GM12878 (cell line): ENCODE measurements around the gene TECTA. TPM values are rescaled to one million over a fixed set of nuclear protein-coding genes. Genes with fewer than 3 reads are reported as not detected.

Source experiments
- ATAC-seq: fragments of 200-7000 bp; cut with Tn5 transposase; 3 replicates; pipeline ENCODE4 v1.9.1; 2020; ENCODE audit warnings: mild to moderate bottlenecking, moderate library complexity
- BruUV-seq: library from RNA; stranded (reverse); fragments of 400-500 nt; replicated peaks from 2 replicates; lab custom pipeline; 2021; lab: Mats Ljungman, UMichigan
- CTCF ChIA-PET: fragments of 300-600 bp; sonication (Branson Sonifier 250); formaldehyde crosslinking; extraction: SDS; loops from one replicate; lab custom pipeline; 2021; ENCODE audit warnings: inconsistent platforms; lab: Yijun Ruan, JAX
- POLR2A ChIA-PET: fragments of 350-600 bp; formaldehyde crosslinking; extraction: SDS; loops from one replicate; lab custom pipeline; 2021; ENCODE audit warnings: inconsistent platforms; lab: Charles Lee
- RAD21 ChIA-PET: fragments of 300-600 bp; sonication (Branson Sonifier 250); formaldehyde crosslinking; loops from one replicate; lab custom pipeline; 2023; ENCODE audit warnings: antibody characterized with exemption; ENCODE audit not compliant: unreplicated experiment; lab: Charles Lee
- SMC1A ChIA-PET: fragments of 300-600 bp; sonication (Branson Sonifier 250); formaldehyde crosslinking; loops from one replicate; lab custom pipeline; 2023; ENCODE audit not compliant: unreplicated experiment, uncharacterized antibody; lab: Charles Lee
- DNase-seq: peaks from one replicate; pipeline ENCODE4 v3.0.0-alpha.2; 2011; ENCODE audit warnings: low read depth, low spot score
- FAIRE-seq: peaks from 3 replicates; lab custom pipeline; 2011; peaks lifted over from hg19 to GRCh38; lab: Jason Lieb, UNC
- H2AFZ ChIP-seq: 2 replicates; pipeline ENCODE4 v1.6.0; 2011; ENCODE audit warnings: low read depth, low read length, control low read depth; ENCODE audit not compliant: control insufficient read depth
- H3K27ac ChIP-seq: 2 replicates; pipeline ENCODE4 v1.5.1; 2011; ENCODE audit warnings: control low read depth; ENCODE audit not compliant: control insufficient read depth, insufficient read depth
- H3K27me3 ChIP-seq, 2 experiments: replicated peaks in 1 of 2; 2 replicates each; pipeline versions ENCODE4 v1.6.0 to v1.6.1; 2011; ENCODE audit warnings: low read length in 1 of 2; ENCODE audit not compliant: control insufficient read depth in 2 of 2, insufficient read depth in 2 of 2
- H3K36me3 ChIP-seq, 2 experiments: 2 replicates each; pipeline ENCODE4 v1.5.1; 2011; ENCODE audit warnings: low read length in 1 of 2; ENCODE audit not compliant: control insufficient read depth in 2 of 2, insufficient read depth in 2 of 2
- H3K4me1 ChIP-seq: 2 replicates; pipeline ENCODE4 v1.6.1; 2011; ENCODE audit warnings: mild to moderate bottlenecking, low read length, moderate library complexity, mixed read lengths; ENCODE audit not compliant: control insufficient read depth, insufficient read depth
- H3K4me2 ChIP-seq: 2 replicates; pipeline ENCODE4 v1.6.0; 2011; ENCODE audit warnings: control low read depth; ENCODE audit not compliant: control insufficient read depth, insufficient read depth
- H3K4me3 ChIP-seq: fragments of 200-600 bp; sonication (generic); 2 replicates; pipeline ENCODE4 v1.5.1; 2016
- H3K79me2 ChIP-seq: 2 replicates; pipeline ENCODE4 v1.6.0; 2011; ENCODE audit warnings: low read length; ENCODE audit not compliant: control insufficient read depth, insufficient read depth
- H3K9ac ChIP-seq: 2 replicates; pipeline ENCODE4 v1.8.0; 2011; ENCODE audit warnings: low read length, control low read depth, mixed read lengths; ENCODE audit not compliant: control insufficient read depth, insufficient read depth
- H3K9me3 ChIP-seq: replicated peaks from 3 replicates; pipeline ENCODE4 v1.5.1; 2011; ENCODE audit warnings: mild to moderate bottlenecking, low read length; ENCODE audit not compliant: control insufficient read depth, insufficient read depth
- H4K20me1 ChIP-seq: 2 replicates; pipeline ENCODE4 v1.6.0; 2011; ENCODE audit not compliant: control insufficient read depth, insufficient read depth
- CBX5 ChIP-seq: sonication (generic); IDR thresholded peaks from 2 replicates; pipeline ENCODE4 v1.6.1; 2016; ENCODE audit warnings: low read depth, moderate library complexity, mild to moderate bottlenecking, inconsistent platforms
- CUX1 ChIP-seq: IDR thresholded peaks from 2 replicates; pipeline ENCODE4 v1.6.1; 2012; ENCODE audit warnings: improper control_type of control experiment, low read depth, low read length; ENCODE audit not compliant: insufficient replicate concordance
- ETV6 ChIP-seq, 2 experiments: fragments of 450-650 bp in 1 of 2; IDR thresholded peaks in 1 of 2; conservative IDR thresholded peaks in 1 of 2; 2 replicates each; pipeline ENCODE4 v1.6.1; 2014; ENCODE audit warnings: antibody characterized with exemption in 1 of 2, borderline replicate concordance in 1 of 2, low read depth in 1 of 2, mild to moderate bottlenecking in 1 of 2, moderate library complexity in 1 of 2
- FOS ChIP-seq: IDR thresholded peaks from 3 replicates; pipeline ENCODE4 v1.6.1; 2011; ENCODE audit warnings: borderline replicate concordance; ENCODE audit not compliant: insufficient read length; ENCODE audit errors: extremely low read depth
- IRF5 ChIP-seq: fragments of 450-650 bp; IDR thresholded peaks from 2 replicates; pipeline ENCODE4 v1.6.1; 2017; ENCODE audit warnings: borderline replicate concordance
- RAD51 ChIP-seq: fragments of 450-650 bp; IDR thresholded peaks from 2 replicates; pipeline ENCODE4 v1.6.1; 2016; ENCODE audit warnings: moderate library complexity, mild to moderate bottlenecking, inconsistent platforms
- RBBP5 ChIP-seq: fragments of 200-600 bp; sonication (generic); conservative IDR thresholded peaks from 2 replicates; pipeline ENCODE4 v1.6.1; 2016
- SMAD1 ChIP-seq: fragments of 450-650 bp; IDR thresholded peaks from 2 replicates; pipeline ENCODE4 v1.6.1; 2018; ENCODE audit warnings: mild to moderate bottlenecking, low read depth; ENCODE audit not compliant: partially characterized antibody
- SRF ChIP-seq, 2 experiments: IDR thresholded peaks; 2 replicates each; pipeline ENCODE4 v1.6.1; 2011; ENCODE audit warnings: low read depth in 2 of 2, low read length in 2 of 2, mild to moderate bottlenecking in 1 of 2, moderate library complexity in 1 of 2
- TBL1XR1 ChIP-seq: IDR thresholded peaks from 2 replicates; pipeline ENCODE4 v1.6.1; 2012; ENCODE audit warnings: low read depth, low read length, improper control_type of control experiment
- TCF7 ChIP-seq: IDR thresholded peaks from 2 replicates; pipeline ENCODE4 v1.6.1; 2014; ENCODE audit warnings: antibody characterized with exemption, borderline replicate concordance
- YY1 ChIP-seq: IDR thresholded peaks from 2 replicates; pipeline ENCODE4 v1.6.1; 2011; ENCODE audit warnings: low read depth, mild to moderate bottlenecking, low read length
- ZNF207 ChIP-seq: fragments of 450-650 bp; IDR thresholded peaks from 2 replicates; pipeline ENCODE4 v1.6.1; 2014; ENCODE audit warnings: antibody characterized with exemption, mild to moderate bottlenecking, borderline replicate concordance
- ZNF24 ChIP-seq: fragments of 450-650 bp; IDR thresholded peaks from 2 replicates; pipeline ENCODE4 v1.6.1; 2017; ENCODE audit warnings: antibody characterized with exemption, mild to moderate bottlenecking
- WGBS: methylation state at CpG from one replicate; pipeline ENCODE4 v1.1.6; 2016; ENCODE audit warnings: low lambda C conversion rate; ENCODE audit not compliant: insufficient replicate concordance, insufficient coverage; ENCODE audit errors: missing lambda C conversion rate; 5-methylcytosine and 5-hydroxymethylcytosine counted together
- in situ Hi-C: fragments of 300-500 bp; cut with MboI; formaldehyde crosslinking; loops from 9 replicates; pipeline ENCODE4 v1.14.3; 2018; ENCODE audit warnings: mixed read lengths
- intact Hi-C: fragments of 100-400 bp; cut with micrococcal nuclease; formaldehyde crosslinking; loops from one replicate; pipeline ENCODE4 v1.14.2; 2022; ENCODE audit not compliant: unreplicated experiment
- polyA plus RNA-seq, 11 experiments: library from polyadenylated mRNA; depleted of rRNA in 4 of 11; unstranded in 6 of 11; stranded (reverse) in 5 of 11; fragments of >200 nt; fragmentation: Nextera tagmentation in 4 of 11; fragmentation: Illumina TruSeq in 1 of 11; extraction: Ambion mirVana in 4 of 11; extraction: Trizol in 1 of 11; gene quantifications; 1 replicate in 1 of 11; 2 replicates in 10 of 11; pipeline versions ENCODE4 v1.2.1 to v1.2.3, GENCODE V29; 2011 to 2016; ENCODE audit warnings: inconsistent platforms in 2 of 11, missing spikeins in 2 of 11, low read depth in 1 of 11
- total RNA-seq, 4 experiments: library from RNA; depleted of rRNA in 3 of 4; stranded (reverse); fragments of >200 nt in 3 of 4; fragmentation: Illumina TruSeq in 1 of 4; extraction: Trizol in 1 of 4; gene quantifications; 2 replicates each; pipeline versions ENCODE4 v1.2.1 to v1.2.3, GENCODE V29; 2013 to 2021
- TF ChIP-seq, protein P1 (sequence below): IDR thresholded peaks from 2 replicates; pipeline ENCODE4 v1.6.1; 2011; ENCODE audit warnings: borderline replicate concordance, low read depth, mild to moderate bottlenecking, moderate library complexity, mixed read lengths, low read length; ENCODE audit not compliant: insufficient read depth; ENCODE audit errors: extremely low read length

Gene TECTA
- total and polyA plus RNA-seq, 10 of the 15 experiments (the other 5 are each of a cell fraction or from before 2014, with no cell fraction given): under 0.01 to 0.14 (median 0.05) TPM; not detected in 1

DNA sequence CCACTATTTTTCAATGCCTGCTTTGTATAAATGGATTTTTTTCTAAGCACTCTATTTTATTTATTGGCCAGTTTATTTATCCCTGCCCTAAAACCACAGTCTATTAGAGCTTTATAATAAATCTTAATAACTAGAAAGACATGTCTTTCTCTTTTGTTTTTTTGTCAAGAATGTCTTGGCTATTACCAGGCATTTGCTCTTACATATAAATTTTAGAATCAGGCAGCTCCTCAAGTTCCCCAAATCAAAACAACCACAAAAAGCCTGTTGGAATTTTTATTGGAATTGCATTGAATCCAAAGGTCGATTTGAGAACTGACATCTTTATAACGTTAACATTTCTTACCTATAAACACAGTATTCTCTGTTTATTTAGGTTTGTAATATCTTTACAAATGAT lies 105.8 kb downstream of the TECTA start:
- CTCF ChIA-PET: interaction anchor here (1.6 to 2.1 kb wide), 2 partner anchors 12 to 30 kb away, joined by 6 to 13 read pairs; no protein-coding TSS in a partner anchor
- no peak for TF ChIP-seq TBL1XR1
- no peak for TF ChIP-seq CBX5
- no peak for TF ChIP-seq RAD51
- no peak for TF ChIP-seq RBBP5
- no peak for TF ChIP-seq ZNF24
- no peak for TF ChIP-seq CUX1
- TF ChIP-seq, protein P1, sequence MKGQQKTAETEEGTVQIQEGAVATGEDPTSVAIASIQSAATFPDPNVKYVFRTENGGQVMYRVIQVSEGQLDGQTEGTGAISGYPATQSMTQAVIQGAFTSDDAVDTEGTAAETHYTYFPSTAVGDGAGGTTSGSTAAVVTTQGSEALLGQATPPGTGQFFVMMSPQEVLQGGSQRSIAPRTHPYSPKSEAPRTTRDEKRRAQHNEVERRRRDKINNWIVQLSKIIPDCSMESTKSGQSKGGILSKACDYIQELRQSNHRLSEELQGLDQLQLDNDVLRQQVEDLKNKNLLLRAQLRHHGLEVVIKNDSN: no peak
- TF ChIP-seq YY1: no peak
- no peak for TF ChIP-seq SRF (IDR thresholded peaks at IDR 0.05; ENCODE audit: low read depth in 2 of 2, low read length in 2 of 2)
- TF ChIP-seq ZNF207: no peak
- TF ChIP-seq ETV6 (conservative IDR thresholded peaks at IDR 0.05 in 1 of 2, IDR thresholded peaks at IDR 0.05 in 1 of 2; ENCODE audit: borderline replicate concordance in 1 of 2, low read depth in 1 of 2): no peak
- no peak for TF ChIP-seq TCF7
- TF ChIP-seq IRF5: no peak
- TF ChIP-seq FOS: no peak
- no peak for TF ChIP-seq SMAD1

More for the DNA sequence above, 105.8 kb downstream of the TECTA start:
- in situ Hi-C loops: no loop called here
- H3K9ac ChIP-seq: no peak overlapping the region
- H4K20me1 ChIP-seq: no peaks in the 10 kb centered on the region
- FAIRE-seq (no peak), DNase-seq (no peak), ATAC-seq (no peak)
- no peaks in the 10 kb centered on the region; a peak in 1 of 4 replicates for H3K27me3 ChIP-seq
- no peak overlapping the region for H3K4me2 ChIP-seq
- H3K79me2 ChIP-seq: no peaks in the 10 kb centered on the region
- H2AFZ ChIP-seq: no peak overlapping the region
- no peak overlapping the region for H3K27ac ChIP-seq
- H3K36me3 ChIP-seq: no peaks in the 10 kb centered on the region
- intact Hi-C loops: no loop called here
- SMC1A ChIA-PET: interaction anchor here (0.7 to 1.4 kb wide), 4 partner anchors 8 to 148 kb away, joined by 3 to 7 read pairs (median 4); no protein-coding TSS in a partner anchor
- 61% methylated on average over 2 of the region's 2 CpGs for WGBS
- RAD21 ChIA-PET: interaction anchor here (0.7 kb wide), 1 partner anchor 12 kb away, joined by 3 read pairs; no protein-coding TSS in a partner anchor
- peaks cover 4% of the 10 kb centered on the region for H3K4me1 ChIP-seq
- H3K4me3 ChIP-seq: no peak overlapping the region
- H3K9me3 ChIP-seq: no peaks in the 10 kb centered on the region
- POLR2A ChIA-PET: no interaction called here
- BruUV-seq: no TSS peak
